Neural cell (in vitro differentiated cells): ENCODE data around the gene GPR63. TPM values are rescaled to one million over a fixed set of nuclear protein-coding genes. Genes with fewer than 3 reads are reported as not detected.
A peak's percentile ranks its signal among the peaks of the same experiment; 100 is the strongest.

Source experiments
- H2AFZ ChIP-seq: fragments of 200-600, 300-800 bp; sonication (generic), shearing (Covaris generic); 2 replicates; pipeline ENCODE4 v1.6.0; 2014; ENCODE audit warnings: low read depth, mild to moderate bottlenecking, antibody characterized with exemption, low read length, moderate library complexity
- H3F3A ChIP-seq: fragments of 200-600 bp; shearing (Covaris generic); 2 replicates; pipeline ENCODE4 v1.6.1; 2016; ENCODE audit warnings: mild to moderate bottlenecking, moderate library complexity, mixed read lengths, antibody characterized with exemption, low read length; ENCODE audit not compliant: insufficient read depth, poor library complexity, severe bottlenecking
- H3K27ac ChIP-seq: fragments of 200-600, 300-800 bp; sonication (generic), shearing (Covaris generic); 2 replicates; pipeline ENCODE4 v1.5.1; 2014; ENCODE audit warnings: mild to moderate bottlenecking, low read length, moderate library complexity
- H3K27me3 ChIP-seq: fragments of 300-800, 200-600 bp; sonication (generic), shearing (Covaris generic); 2 replicates; pipeline ENCODE4 v1.6.0; 2014; ENCODE audit warnings: mild to moderate bottlenecking, low read depth, low read length, moderate library complexity; ENCODE audit not compliant: insufficient read depth
- H3K36me3 ChIP-seq: fragments of 300-800, 200-600 bp; sonication (generic), shearing (Covaris generic); 2 replicates; pipeline ENCODE4 v1.5.1; 2014; ENCODE audit warnings: mild to moderate bottlenecking, antibody characterized with exemption, low read length, moderate library complexity; ENCODE audit not compliant: insufficient read depth
- H3K4me2 ChIP-seq: fragments of 300-800, 200-600 bp; sonication (generic), shearing (Covaris generic); 2 replicates; pipeline ENCODE4 v1.6.0; 2014; ENCODE audit warnings: mild to moderate bottlenecking, low read length
- H3K4me3 ChIP-seq: fragments of 300-800, 200-600 bp; sonication (generic), shearing (Covaris generic); 2 replicates; pipeline ENCODE4 v1.5.1; 2014; ENCODE audit warnings: mild to moderate bottlenecking, low read length, moderate library complexity
- H3K79me2 ChIP-seq: fragments of 200-600 bp; shearing (Covaris generic); replicated peaks from 2 replicates; pipeline ENCODE4 v1.6.0; 2014; ENCODE audit warnings: mild to moderate bottlenecking, low read length, moderate library complexity; ENCODE audit not compliant: insufficient read depth
- H3K9ac ChIP-seq: fragments of 300-800, 200-600 bp; sonication (generic), shearing (Covaris generic); 2 replicates; pipeline ENCODE4 v1.6.1; 2016; ENCODE audit warnings: mild to moderate bottlenecking, low read length, mixed read lengths
- H3K9me2 ChIP-seq: fragments of 200-600 bp; shearing (Covaris generic); 2 replicates; pipeline ENCODE4 v1.6.1; 2016; ENCODE audit warnings: mild to moderate bottlenecking, low read length, mixed read lengths; ENCODE audit not compliant: insufficient read depth
- H3K9me3 ChIP-seq: fragments of 200-600, 300-800 bp; sonication (generic), shearing (Covaris generic); 2 replicates; pipeline ENCODE4 v1.6.1; 2016; ENCODE audit warnings: mild to moderate bottlenecking, mixed run types, low read length, moderate library complexity, mixed read lengths
- H4K20me1 ChIP-seq: fragments of 200-600 bp; shearing (Covaris generic); 2 replicates; pipeline ENCODE4 v1.6.1; 2016; ENCODE audit warnings: mild to moderate bottlenecking, mixed run types; ENCODE audit not compliant: insufficient read depth
- EP300 ChIP-seq: fragments of 450-650 bp; conservative IDR thresholded peaks from 2 replicates; pipeline ENCODE4 v1.6.1; 2014; ENCODE audit warnings: antibody characterized with exemption, mild to moderate bottlenecking, moderate library complexity; ENCODE audit not compliant: poor library complexity, severe bottlenecking
- EZH2 ChIP-seq: fragments of 200-600, 300-800 bp; shearing (Covaris generic), sonication (generic); IDR thresholded peaks from 2 replicates; pipeline ENCODE4 v1.6.1; 2014; ENCODE audit warnings: antibody characterized with exemption, low read length, borderline replicate concordance, mild to moderate bottlenecking; ENCODE audit not compliant: insufficient read depth, poor library complexity, severe bottlenecking
- MXI1 ChIP-seq: fragments of 450-650 bp; conservative IDR thresholded peaks from 2 replicates; pipeline ENCODE4 v1.6.1; 2014; ENCODE audit warnings: antibody characterized with exemption, mild to moderate bottlenecking; ENCODE audit not compliant: poor library complexity, severe bottlenecking
- POLR2AphosphoS5 ChIP-seq: IDR thresholded peaks from 2 replicates; pipeline ENCODE4 v1.6.1; 2012
- RAD21 ChIP-seq: fragments of 450-650 bp; conservative IDR thresholded peaks from 2 replicates; pipeline ENCODE4 v1.6.1; 2014; ENCODE audit warnings: antibody characterized with exemption, mild to moderate bottlenecking, moderate library complexity
- SMC3 ChIP-seq: fragments of 450-650 bp; conservative IDR thresholded peaks from 2 replicates; pipeline ENCODE4 v1.6.1; 2014; ENCODE audit warnings: antibody characterized with exemption, mild to moderate bottlenecking, moderate library complexity; ENCODE audit not compliant: poor library complexity
- TAF1 ChIP-seq: IDR thresholded peaks from 2 replicates; pipeline ENCODE4 v1.6.1; 2012; ENCODE audit warnings: low read depth
- polyA plus RNA-seq: library from polyadenylated mRNA; depleted of rRNA; stranded (reverse); fragments of >200 nt; gene quantifications from 2 replicates; pipeline ENCODE4 v1.2.3, GENCODE V29; 2014
- TF ChIP-seq, protein P1 (sequence below): fragments of 450-650 bp; IDR thresholded peaks from 2 replicates; pipeline ENCODE4 v1.5.1; 2014; ENCODE audit warnings: antibody characterized with exemption, mild to moderate bottlenecking, moderate library complexity; ENCODE audit not compliant: poor library complexity, severe bottlenecking
- TF ChIP-seq, protein P2 (sequence below): IDR thresholded peaks from 2 replicates; pipeline ENCODE4 v1.6.1; 2012; ENCODE audit warnings: borderline replicate concordance

GPR63 gene
- polyA plus RNA-seq, 1 donor from 2014 or later, result 1.6 TPM

DNA sequence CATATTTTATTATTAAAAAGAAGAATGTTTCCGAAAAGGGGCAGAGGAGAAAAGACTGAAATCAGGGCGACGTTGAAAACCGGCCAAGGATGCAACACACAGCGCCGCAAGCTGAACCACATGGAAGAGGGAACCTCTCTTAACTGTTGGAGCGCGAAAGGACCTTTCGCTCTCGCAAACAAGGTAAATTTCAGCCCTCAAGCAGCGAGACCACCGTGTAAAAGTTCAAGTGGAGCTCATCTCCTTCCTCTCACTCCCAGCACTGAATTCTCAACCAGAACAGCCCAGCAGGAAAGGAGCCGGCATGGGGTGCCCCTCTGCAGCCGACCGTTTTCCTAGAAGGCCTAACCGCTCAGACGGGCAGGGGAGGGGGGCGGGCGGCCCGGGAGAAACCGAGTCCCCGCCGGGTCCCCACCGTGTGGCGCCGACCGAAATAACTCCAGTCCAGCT lies 621 bp downstream of the GPR63 start:
- Histone ChIP-seq H3K36me3 (no peaks in the 10 kb centered on the region), H3K27ac (no peak overlapping the region), H3K79me2 (no peaks in the 10 kb centered on the region), H2AFZ (peak overlapping the region; percentile 79), H3K4me2 (peak overlapping the region; percentile 94), H3K4me3 (peak overlapping the region; percentile 88), H3F3A (peaks cover 5% of the 10 kb centered on the region), H3K27me3 (peaks cover 9% of the 10 kb centered on the region), H4K20me1 (no peaks in the 10 kb centered on the region), H3K9me3 (no peaks in the 10 kb centered on the region), H3K9me2 (no peaks in the 10 kb centered on the region), H3K9ac (peak overlapping the region; percentile 60)
- TF ChIP-seq MXI1 (no peak), SMC3 (no peak)
- TF ChIP-seq, protein P1, sequence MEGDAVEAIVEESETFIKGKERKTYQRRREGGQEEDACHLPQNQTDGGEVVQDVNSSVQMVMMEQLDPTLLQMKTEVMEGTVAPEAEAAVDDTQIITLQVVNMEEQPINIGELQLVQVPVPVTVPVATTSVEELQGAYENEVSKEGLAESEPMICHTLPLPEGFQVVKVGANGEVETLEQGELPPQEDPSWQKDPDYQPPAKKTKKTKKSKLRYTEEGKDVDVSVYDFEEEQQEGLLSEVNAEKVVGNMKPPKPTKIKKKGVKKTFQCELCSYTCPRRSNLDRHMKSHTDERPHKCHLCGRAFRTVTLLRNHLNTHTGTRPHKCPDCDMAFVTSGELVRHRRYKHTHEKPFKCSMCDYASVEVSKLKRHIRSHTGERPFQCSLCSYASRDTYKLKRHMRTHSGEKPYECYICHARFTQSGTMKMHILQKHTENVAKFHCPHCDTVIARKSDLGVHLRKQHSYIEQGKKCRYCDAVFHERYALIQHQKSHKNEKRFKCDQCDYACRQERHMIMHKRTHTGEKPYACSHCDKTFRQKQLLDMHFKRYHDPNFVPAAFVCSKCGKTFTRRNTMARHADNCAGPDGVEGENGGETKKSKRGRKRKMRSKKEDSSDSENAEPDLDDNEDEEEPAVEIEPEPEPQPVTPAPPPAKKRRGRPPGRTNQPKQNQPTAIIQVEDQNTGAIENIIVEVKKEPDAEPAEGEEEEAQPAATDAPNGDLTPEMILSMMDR, result no peak

DNA sequence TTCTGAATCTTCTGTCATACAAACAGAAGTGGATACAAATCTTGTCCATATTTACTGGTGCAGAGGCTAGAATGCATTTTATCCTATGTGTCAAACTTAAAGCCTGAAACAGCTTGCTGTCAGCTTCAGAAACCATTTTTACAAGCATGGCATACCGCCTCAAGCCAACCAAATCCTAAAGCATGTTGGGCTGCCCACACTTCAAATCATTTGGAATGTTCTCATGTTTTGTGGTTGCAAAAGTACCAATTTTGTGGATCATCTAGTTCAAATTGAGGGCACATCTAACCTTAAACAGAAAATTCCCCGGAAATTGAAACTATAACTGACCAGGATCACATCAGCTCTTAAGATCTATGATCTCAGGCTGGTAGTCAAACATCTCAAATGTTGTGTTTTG lies 3.2 kb downstream of the GPR63 start:
- no peak overlapping the region for H3K27ac ChIP-seq
- H3K9me3 ChIP-seq, result no peaks in the 10 kb centered on the region
- H2AFZ ChIP-seq, result no peak overlapping the region
- peaks cover 5% of the 10 kb centered on the region for H3F3A ChIP-seq
- H3K27me3 ChIP-seq, result peaks cover 9% of the 10 kb centered on the region
- TF ChIP-seq EP300 (no peak), POLR2AphosphoS5 (no peak), EZH2 (no peak), RAD21 (no peak), TAF1 (no peak), MXI1 (no peak), SMC3 (no peak)
- TF ChIP-seq, protein P2, sequence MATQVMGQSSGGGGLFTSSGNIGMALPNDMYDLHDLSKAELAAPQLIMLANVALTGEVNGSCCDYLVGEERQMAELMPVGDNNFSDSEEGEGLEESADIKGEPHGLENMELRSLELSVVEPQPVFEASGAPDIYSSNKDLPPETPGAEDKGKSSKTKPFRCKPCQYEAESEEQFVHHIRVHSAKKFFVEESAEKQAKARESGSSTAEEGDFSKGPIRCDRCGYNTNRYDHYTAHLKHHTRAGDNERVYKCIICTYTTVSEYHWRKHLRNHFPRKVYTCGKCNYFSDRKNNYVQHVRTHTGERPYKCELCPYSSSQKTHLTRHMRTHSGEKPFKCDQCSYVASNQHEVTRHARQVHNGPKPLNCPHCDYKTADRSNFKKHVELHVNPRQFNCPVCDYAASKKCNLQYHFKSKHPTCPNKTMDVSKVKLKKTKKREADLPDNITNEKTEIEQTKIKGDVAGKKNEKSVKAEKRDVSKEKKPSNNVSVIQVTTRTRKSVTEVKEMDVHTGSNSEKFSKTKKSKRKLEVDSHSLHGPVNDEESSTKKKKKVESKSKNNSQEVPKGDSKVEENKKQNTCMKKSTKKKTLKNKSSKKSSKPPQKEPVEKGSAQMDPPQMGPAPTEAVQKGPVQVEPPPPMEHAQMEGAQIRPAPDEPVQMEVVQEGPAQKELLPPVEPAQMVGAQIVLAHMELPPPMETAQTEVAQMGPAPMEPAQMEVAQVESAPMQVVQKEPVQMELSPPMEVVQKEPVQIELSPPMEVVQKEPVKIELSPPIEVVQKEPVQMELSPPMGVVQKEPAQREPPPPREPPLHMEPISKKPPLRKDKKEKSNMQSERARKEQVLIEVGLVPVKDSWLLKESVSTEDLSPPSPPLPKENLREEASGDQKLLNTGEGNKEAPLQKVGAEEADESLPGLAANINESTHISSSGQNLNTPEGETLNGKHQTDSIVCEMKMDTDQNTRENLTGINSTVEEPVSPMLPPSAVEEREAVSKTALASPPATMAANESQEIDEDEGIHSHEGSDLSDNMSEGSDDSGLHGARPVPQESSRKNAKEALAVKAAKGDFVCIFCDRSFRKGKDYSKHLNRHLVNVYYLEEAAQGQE, result no peak
- TF ChIP-seq, protein P1, result no peak
- H3K79me2 ChIP-seq, result no peaks in the 10 kb centered on the region
- no peak overlapping the region for H3K4me2 ChIP-seq
- no peak overlapping the region for H3K4me3 ChIP-seq
- H3K36me3 ChIP-seq, result no peaks in the 10 kb centered on the region
- H4K20me1 ChIP-seq, result no peaks in the 10 kb centered on the region
- H3K9ac ChIP-seq, result no peak overlapping the region
- H3K9me2 ChIP-seq, result no peaks in the 10 kb centered on the region
